Activated naive CD4-positive, alpha-beta T cell treated with anti-CD3 and anti-CD28 coated beads, Interleukin-2, amount 50 U/mL, for 72 hours (primary cell): ENCODE data around the gene PSTPIP2. TPM values are rescaled to one million over a fixed set of nuclear protein-coding genes. Genes with fewer than 3 reads are reported as not detected.
"Not testable (repeated sequence)": the region's sequence is repeated elsewhere in the genome, so short reads cannot be mapped to it uniquely, and the experiment has no call there.

ENCODE experiments used
- ATAC-seq, 2 donors: fragments of 150-1000 bp; cut with Tn5 transposase; 2 replicates each; pipeline ENCODE4 v1.10.0; 2021; ENCODE audit warnings: mild to moderate bottlenecking in 2 of 2, moderate library complexity in 2 of 2
- DNase-seq, 2 donors: peaks; one replicate each; pipeline ENCODE4 v3.0.0; 2021 to 2022; ENCODE audit warnings: low spot score in 2 of 2
- H3K27ac Mint-ChIP-seq, 2 donors: one replicate each; pipeline ENCODE4 v1.8.0; 2022; ENCODE audit warnings: mild to moderate bottlenecking in 2 of 2, mixed read lengths in 2 of 2
- H3K36me3 Mint-ChIP-seq, 2 donors: one replicate each; pipeline ENCODE4 v1.8.0; 2022; ENCODE audit warnings: mixed read lengths in 2 of 2
- H3K9me3 Mint-ChIP-seq, 2 donors: one replicate each; pipeline ENCODE4 v1.8.0; 2022; ENCODE audit warnings: mixed read lengths in 2 of 2
- total RNA-seq, 2 donors: library from RNA; stranded (reverse); gene quantifications; one replicate each; pipeline ENCODE4 v1.2.3, GENCODE V29; 2022

Gene PSTPIP2
- total RNA-seq, 2 donors from 2014 or later: 2.9 to 8.3 TPM

GRCh38 chr18:46051731-46052461 lies 20.2 kb downstream of the PSTPIP2 start:
- Mint-ChIP-seq H3K36me3 (peaks cover 0 to 5% of the 10 kb centered on the region in 2 donors), H3K27ac (no peak overlapping the region), H3K9me3 (no peaks in the 10 kb centered on the region)
- DNase-seq (no peak), ATAC-seq (no peak)

GRCh38 chr18:46050268-46050667 lies 21.8 kb downstream of the PSTPIP2 start:
- H3K27ac Mint-ChIP-seq: no peak overlapping the region
- peaks cover 0 to 5% of the 10 kb centered on the region in 2 donors for H3K36me3 Mint-ChIP-seq
- ATAC-seq: no peak
- no peaks in the 10 kb centered on the region for H3K9me3 Mint-ChIP-seq
- DNase-seq: no peak

- H3K9me3 Mint-ChIP-seq: no peaks in the 10 kb centered on the region
- no peak overlapping the region for H3K27ac Mint-ChIP-seq
- ATAC-seq: no peak
- DNase-seq: no peak
- H3K36me3 Mint-ChIP-seq: no peaks in the 10 kb centered on the region
Measured at GRCh38 chr18:46048641-46049040, 23.4 kb downstream of the PSTPIP2 start.

- not testable (repeated sequence) for H3K36me3 Mint-ChIP-seq, H3K9me3 Mint-ChIP-seq, ATAC-seq, H3K27ac Mint-ChIP-seq, DNase-seq
Measured at GRCh38 chr18:46047369-46047768, 24.7 kb downstream of the PSTPIP2 start.

- Mint-ChIP-seq H3K27ac (no peak overlapping the region), H3K36me3 (peaks cover 0 to 6% of the 10 kb centered on the region in 2 donors), H3K9me3 (no peaks in the 10 kb centered on the region)
- ATAC-seq (no peak), DNase-seq (no peak)
Measured at GRCh38 chr18:46046688-46047087, 25.4 kb downstream of the PSTPIP2 start.

GRCh38 chr18:46046126-46046525 lies 25.9 kb downstream of the PSTPIP2 start:
- no peak overlapping the region for H3K27ac Mint-ChIP-seq
- peaks cover 0 to 6% of the 10 kb centered on the region in 2 donors for H3K36me3 Mint-ChIP-seq
- ATAC-seq (no peak), DNase-seq (no peak)
- no peaks in the 10 kb centered on the region for H3K9me3 Mint-ChIP-seq

- no peak for DNase-seq
- peaks cover 0 to 6% of the 10 kb centered on the region in 2 donors for H3K36me3 Mint-ChIP-seq
- H3K9me3 Mint-ChIP-seq: no peaks in the 10 kb centered on the region
- no peak overlapping the region for H3K27ac Mint-ChIP-seq
- peak; percentile 33 to 52 for ATAC-seq
Measured at GRCh38 chr18:46042571-46043123, 29.4 kb downstream of the PSTPIP2 start.

- H3K36me3 Mint-ChIP-seq: peaks cover 0 to 6% of the 10 kb centered on the region in 2 donors
- no peak for DNase-seq
- no peaks in the 10 kb centered on the region for H3K9me3 Mint-ChIP-seq
- peak overlapping the region in 1 of 2 donors; percentile 20 for H3K27ac Mint-ChIP-seq
- no peak for ATAC-seq
Measured at GRCh38 chr18:46040747-46041104, 31.3 kb downstream of the PSTPIP2 start.

- peaks cover 0 to 6% of the 10 kb centered on the region in 2 donors for H3K36me3 Mint-ChIP-seq
- DNase-seq (no peak), ATAC-seq (no peak)
- peak overlapping the region in 1 of 2 donors; percentile 20 for H3K27ac Mint-ChIP-seq
- no peaks in the 10 kb centered on the region for H3K9me3 Mint-ChIP-seq
Measured at GRCh38 chr18:46040033-46040746, 31.9 kb downstream of the PSTPIP2 start.

- no peak for DNase-seq
- H3K9me3 Mint-ChIP-seq: no peaks in the 10 kb centered on the region
- no peak for ATAC-seq
- no peak overlapping the region for H3K27ac Mint-ChIP-seq
- H3K36me3 Mint-ChIP-seq: peaks cover 0 to 6% of the 10 kb centered on the region in 2 donors
Measured at GRCh38 chr18:46037512-46038305, 34.4 kb downstream of the PSTPIP2 start.

GRCh38 chr18:46035696-46036680 lies 36.1 kb downstream of the PSTPIP2 start:
- peaks cover 0 to 4% of the 10 kb centered on the region in 2 donors for H3K36me3 Mint-ChIP-seq
- ATAC-seq (no peak), DNase-seq (no peak)
- H3K27ac Mint-ChIP-seq: no peak overlapping the region
- no peaks in the 10 kb centered on the region for H3K9me3 Mint-ChIP-seq

GRCh38 chr18:46034230-46034629 lies 37.8 kb downstream of the PSTPIP2 start:
- no peak for ATAC-seq
- no peak for DNase-seq

GRCh38 chr18:46031741-46032140 lies 40.3 kb downstream of the PSTPIP2 start:
- DNase-seq (no peak), ATAC-seq (no peak)
- Mint-ChIP-seq H3K36me3 (peaks cover 15 to 16% of the 10 kb centered on the region in 2 donors), H3K9me3 (peaks cover 3 to 4% of the 10 kb centered on the region in 2 donors), H3K27ac (no peak overlapping the region)

More at GRCh38 chr18:46034230-46034629, 37.8 kb downstream of the PSTPIP2 start:
- peaks cover 1 to 5% of the 10 kb centered on the region in 2 donors for H3K36me3 Mint-ChIP-seq
- no peaks in the 10 kb centered on the region for H3K9me3 Mint-ChIP-seq
- no peak overlapping the region for H3K27ac Mint-ChIP-seq

GRCh38 chr18:46028536-46028891 lies 43.5 kb downstream of the PSTPIP2 start:
- ATAC-seq (no peak), DNase-seq (no peak)
- Mint-ChIP-seq H3K9me3 (peaks cover 3 to 4% of the 10 kb centered on the region in 2 donors), H3K36me3 (peaks cover 15 to 16% of the 10 kb centered on the region in 2 donors), H3K27ac (peak overlapping the region in 1 of 2 donors; percentile 87)

GRCh38 chr18:46019936-46020335 lies 52.1 kb downstream of the PSTPIP2 start:
- no peaks in the 10 kb centered on the region for H3K9me3 Mint-ChIP-seq
- no peak for DNase-seq
- H3K36me3 Mint-ChIP-seq: peaks cover 4 to 6% of the 10 kb centered on the region in 2 donors
- H3K27ac Mint-ChIP-seq: no peak overlapping the region
- no peak for ATAC-seq
